HEK293 (cell line): ENCODE data around the gene TPCN2.

Experiments used
- CTCF ChIP-seq: fragments of 450-650 bp; formaldehyde crosslinking; IDR thresholded peaks from 2 replicates; pipeline ENCODE4 v1.5.1; 2016; ENCODE audit warnings: missing biosample characterization, missing genetic modification characterization
- ZNF596 ChIP-seq: fragments of 450-650 bp; IDR thresholded peaks from 2 replicates; pipeline ENCODE4 v1.5.0; 2018; ENCODE audit warnings: missing biosample characterization, mild to moderate bottlenecking, missing genetic modification characterization, moderate library complexity
- ZSCAN16 ChIP-seq: fragments of 450-650 bp; formaldehyde crosslinking; IDR thresholded peaks from 2 replicates; pipeline ENCODE4 v1.5.1; 2016; ENCODE audit warnings: missing biosample characterization, missing genetic modification characterization
- TF ChIP-seq, protein P1 (sequence below): fragments of 450-650 bp; formaldehyde crosslinking; IDR thresholded peaks from 2 replicates; pipeline ENCODE4 v1.5.1; 2017; ENCODE audit warnings: missing biosample characterization, missing genetic modification characterization

GRCh38 chr11:69169479-69169878 lies 120.7 kb downstream of the TPCN2 start:
- TF ChIP-seq ZNF596 (tag by site-specific recombination) (no peak), CTCF (tag by site-specific recombination) (no peak), ZSCAN16 (tag by site-specific recombination) (no peak)
- TF ChIP-seq, protein P1, sequence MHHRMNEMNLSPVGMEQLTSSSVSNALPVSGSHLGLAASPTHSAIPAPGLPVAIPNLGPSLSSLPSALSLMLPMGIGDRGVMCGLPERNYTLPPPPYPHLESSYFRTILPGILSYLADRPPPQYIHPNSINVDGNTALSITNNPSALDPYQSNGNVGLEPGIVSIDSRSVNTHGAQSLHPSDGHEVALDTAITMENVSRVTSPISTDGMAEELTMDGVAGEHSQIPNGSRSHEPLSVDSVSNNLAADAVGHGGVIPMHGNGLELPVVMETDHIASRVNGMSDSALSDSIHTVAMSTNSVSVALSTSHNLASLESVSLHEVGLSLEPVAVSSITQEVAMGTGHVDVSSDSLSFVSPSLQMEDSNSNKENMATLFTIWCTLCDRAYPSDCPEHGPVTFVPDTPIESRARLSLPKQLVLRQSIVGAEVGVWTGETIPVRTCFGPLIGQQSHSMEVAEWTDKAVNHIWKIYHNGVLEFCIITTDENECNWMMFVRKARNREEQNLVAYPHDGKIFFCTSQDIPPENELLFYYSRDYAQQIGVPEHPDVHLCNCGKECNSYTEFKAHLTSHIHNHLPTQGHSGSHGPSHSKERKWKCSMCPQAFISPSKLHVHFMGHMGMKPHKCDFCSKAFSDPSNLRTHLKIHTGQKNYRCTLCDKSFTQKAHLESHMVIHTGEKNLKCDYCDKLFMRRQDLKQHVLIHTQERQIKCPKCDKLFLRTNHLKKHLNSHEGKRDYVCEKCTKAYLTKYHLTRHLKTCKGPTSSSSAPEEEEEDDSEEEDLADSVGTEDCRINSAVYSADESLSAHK (tag by site-specific recombination), result no peak
